ENCODE data around the gene PRRG4.

DNA sequence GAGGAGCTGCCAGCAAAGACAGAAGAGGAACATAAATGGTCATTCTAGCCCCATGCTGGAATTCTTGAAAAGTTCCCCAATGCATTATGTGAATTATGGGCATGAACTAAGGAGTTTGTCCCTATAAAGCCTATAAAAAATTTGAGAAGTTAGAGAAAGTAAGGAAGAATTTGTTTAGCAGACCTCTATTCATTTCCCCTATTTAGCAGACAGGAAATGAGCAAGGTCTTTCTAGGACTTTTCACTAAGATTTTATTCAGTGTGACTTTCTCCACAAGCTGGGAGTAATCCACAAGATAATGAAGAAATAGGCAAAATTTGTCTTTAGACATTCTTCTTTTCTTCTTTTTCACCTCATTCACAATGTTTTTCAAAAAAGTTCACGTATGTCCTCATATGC is 20.0 kb downstream of the PRRG4 start:
- TF ChIP-seq, protein P1, sequence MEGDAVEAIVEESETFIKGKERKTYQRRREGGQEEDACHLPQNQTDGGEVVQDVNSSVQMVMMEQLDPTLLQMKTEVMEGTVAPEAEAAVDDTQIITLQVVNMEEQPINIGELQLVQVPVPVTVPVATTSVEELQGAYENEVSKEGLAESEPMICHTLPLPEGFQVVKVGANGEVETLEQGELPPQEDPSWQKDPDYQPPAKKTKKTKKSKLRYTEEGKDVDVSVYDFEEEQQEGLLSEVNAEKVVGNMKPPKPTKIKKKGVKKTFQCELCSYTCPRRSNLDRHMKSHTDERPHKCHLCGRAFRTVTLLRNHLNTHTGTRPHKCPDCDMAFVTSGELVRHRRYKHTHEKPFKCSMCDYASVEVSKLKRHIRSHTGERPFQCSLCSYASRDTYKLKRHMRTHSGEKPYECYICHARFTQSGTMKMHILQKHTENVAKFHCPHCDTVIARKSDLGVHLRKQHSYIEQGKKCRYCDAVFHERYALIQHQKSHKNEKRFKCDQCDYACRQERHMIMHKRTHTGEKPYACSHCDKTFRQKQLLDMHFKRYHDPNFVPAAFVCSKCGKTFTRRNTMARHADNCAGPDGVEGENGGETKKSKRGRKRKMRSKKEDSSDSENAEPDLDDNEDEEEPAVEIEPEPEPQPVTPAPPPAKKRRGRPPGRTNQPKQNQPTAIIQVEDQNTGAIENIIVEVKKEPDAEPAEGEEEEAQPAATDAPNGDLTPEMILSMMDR (IDR thresholded peaks at IDR 0.05): no peak
- no peak for TF ChIP-seq POLR2A (IDR thresholded peaks at IDR 0.05)
- TF ChIP-seq EP300 (IDR thresholded peaks at IDR 0.05): no peak
- TF ChIP-seq POLR2AphosphoS5 (IDR thresholded peaks at IDR 0.05): no peak
